ENCODE data around the gene HK2.

The HK2 gene

DNA sequence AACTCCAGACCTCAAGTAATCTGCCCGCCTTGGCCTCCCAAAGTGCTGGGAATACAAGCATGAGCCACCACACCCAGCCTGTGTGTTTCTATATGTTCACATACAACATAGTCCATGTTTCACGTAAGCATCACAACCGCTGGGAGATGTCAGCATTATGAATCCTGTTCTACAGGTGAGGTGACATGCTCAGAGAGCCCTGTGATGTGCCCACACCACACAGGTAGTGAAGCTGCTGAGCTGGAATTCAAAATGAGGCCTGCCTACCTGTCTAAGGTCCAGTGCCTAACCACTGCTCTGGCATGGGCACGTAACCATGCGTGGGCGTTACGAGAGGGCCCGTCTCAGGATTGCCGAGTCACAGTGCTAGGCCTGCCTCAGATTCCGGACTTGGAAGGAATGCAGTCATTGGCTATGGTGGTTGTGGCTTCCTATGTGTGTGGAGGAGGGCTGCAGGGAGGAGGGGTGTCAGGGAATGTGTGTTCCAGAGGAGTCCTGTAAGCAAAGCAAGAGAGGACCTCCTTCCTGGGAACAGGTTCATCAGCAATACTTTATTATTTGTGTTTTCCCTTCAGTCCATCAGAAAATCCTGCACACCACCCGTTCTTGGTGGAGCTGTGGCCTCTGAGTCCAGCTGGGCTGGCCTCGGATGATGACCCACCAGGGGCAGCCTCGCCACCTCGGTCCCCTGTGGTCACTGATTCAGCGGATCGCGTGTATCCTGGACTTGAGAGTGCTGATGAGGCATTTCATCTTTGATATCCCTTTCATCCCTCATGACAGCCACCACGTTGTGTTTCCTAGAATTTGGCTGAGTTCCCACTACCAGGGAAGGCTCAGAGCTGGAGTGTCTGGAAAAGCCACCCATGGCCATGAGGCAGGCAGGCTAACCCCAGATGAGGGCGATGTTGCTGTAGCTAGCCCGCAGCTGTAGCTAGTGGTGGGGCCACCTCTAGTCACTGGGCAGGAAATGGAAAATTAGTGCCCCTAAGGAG is 31.1 kb downstream of the HK2 start:
- TF ChIP-seq, protein P1, sequence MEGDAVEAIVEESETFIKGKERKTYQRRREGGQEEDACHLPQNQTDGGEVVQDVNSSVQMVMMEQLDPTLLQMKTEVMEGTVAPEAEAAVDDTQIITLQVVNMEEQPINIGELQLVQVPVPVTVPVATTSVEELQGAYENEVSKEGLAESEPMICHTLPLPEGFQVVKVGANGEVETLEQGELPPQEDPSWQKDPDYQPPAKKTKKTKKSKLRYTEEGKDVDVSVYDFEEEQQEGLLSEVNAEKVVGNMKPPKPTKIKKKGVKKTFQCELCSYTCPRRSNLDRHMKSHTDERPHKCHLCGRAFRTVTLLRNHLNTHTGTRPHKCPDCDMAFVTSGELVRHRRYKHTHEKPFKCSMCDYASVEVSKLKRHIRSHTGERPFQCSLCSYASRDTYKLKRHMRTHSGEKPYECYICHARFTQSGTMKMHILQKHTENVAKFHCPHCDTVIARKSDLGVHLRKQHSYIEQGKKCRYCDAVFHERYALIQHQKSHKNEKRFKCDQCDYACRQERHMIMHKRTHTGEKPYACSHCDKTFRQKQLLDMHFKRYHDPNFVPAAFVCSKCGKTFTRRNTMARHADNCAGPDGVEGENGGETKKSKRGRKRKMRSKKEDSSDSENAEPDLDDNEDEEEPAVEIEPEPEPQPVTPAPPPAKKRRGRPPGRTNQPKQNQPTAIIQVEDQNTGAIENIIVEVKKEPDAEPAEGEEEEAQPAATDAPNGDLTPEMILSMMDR (conservative IDR thresholded peaks at IDR 0.05; ENCODE audit: low read depth, low read length), result peak; percentile 6
- no peak overlapping the region for H3K4me3 ChIP-seq (ENCODE audit: low read length)
- no peak for DNase-seq (ENCODE audit: low read depth)

DNA sequence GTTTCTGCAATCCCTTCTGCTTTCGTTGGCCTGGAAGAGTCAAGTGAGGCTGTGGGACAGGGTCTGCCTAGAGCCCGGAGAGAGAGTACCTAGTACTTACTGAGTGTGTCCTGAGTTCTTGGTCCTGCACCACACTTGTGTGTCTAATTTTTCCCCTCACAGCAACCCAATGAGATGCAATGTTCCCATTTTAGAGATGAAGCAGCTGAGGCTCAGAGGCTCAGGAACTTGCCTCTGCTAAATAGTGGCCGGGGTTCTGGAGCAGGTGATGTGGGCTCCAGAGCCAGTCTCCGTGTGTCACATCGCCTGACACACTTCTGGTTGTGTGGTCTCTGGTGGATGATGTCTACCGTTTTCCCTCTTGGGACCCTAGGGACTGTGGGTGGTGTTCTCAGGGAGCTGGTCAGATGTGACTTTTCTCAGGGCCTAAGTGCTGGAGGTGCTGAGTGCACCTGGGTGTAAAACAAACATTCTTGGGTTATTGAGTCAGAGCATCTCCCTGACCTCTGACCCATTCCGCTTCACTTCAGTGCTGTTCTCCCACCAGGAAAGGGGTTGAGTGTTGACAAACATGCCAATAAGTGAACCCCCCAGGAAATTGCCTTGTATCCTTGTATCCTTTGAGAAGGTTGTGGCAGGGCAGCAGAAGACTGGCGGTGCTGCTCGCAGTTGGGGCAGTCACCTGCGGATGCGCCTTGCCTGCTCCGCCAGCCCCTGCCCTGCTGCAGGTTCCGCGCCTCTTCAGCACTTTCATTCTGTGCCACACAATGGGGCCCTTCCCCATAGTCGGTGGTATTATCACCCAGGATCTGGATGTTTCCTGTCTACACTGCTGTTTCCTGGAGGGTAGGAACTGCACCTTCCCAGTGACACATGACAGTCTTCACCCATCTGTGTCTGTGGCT is 32.1 kb downstream of the HK2 start:
- no peak overlapping the region for H3K4me3 ChIP-seq (ENCODE audit: low read length)
- DNase-seq (ENCODE audit: low read depth), result no peak
- TF ChIP-seq, protein P1 (conservative IDR thresholded peaks at IDR 0.05; ENCODE audit: low read depth, low read length), result no peak

DNA sequence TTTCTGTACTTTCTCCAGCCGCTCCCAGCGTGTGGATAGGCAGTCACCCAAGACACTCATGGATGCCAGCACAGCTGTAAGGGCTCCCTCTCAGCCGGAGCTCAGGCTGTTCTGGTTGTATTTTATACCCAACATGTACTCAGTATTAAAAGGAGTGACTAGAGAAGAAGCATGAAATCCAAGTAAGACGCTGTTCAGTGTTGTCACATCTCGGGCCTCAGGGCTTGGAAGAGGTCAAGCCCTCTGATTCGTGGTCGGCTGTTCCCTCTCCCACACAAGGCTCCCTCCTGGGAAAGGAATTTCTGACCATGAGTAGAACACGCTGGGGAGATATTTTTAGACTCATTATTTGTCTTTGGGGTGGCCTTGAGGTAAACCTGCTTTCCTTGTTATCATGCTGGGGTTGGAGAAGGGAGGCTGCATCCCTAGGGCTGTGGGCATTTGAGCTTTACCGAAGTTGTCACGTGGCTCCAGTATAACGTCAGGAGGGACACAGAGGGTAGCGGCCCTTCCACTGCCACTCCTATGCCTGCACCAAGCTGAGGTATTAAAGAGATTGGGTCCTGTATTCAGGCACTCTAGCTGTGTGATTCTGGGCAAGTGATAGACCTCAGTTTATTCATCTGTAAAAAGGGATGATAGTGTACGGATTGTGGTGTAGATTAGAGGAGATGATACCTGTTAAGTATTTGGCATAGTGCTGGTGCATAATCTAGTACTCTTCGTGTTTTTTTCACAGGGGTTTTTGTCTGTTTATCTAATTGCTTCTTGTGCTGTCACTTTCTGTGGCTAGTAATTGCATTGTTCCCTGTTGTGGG is 34.1 kb downstream of the HK2 start:
- DNase-seq (ENCODE audit: low read depth), result no peak
- no peak overlapping the region for H3K4me3 ChIP-seq (ENCODE audit: low read length)
- TF ChIP-seq, protein P1 (conservative IDR thresholded peaks at IDR 0.05; ENCODE audit: low read depth, low read length), result no peak

DNA sequence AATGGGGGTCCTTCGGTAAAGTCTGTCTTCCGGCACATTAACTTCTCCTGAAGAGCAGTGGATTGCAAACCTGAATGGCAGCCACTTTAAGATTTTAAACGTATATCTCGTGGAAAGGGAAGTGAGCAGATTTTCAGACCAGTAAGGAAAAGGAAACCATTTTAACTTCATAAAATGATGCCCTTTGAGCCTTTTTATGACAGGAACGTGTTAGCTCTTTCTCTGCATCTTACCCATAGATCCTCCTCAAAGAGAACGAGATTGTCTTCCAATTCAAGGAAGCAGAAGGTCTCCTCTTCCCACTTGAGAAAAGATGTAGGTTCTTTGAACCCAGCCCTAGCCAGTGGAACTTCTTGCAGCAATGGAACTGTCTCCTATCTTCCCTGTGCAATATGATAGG is 35.6 kb downstream of the HK2 start:
- TF ChIP-seq, protein P1 (conservative IDR thresholded peaks at IDR 0.05; ENCODE audit: low read depth, low read length), result no peak
- no peak overlapping the region for H3K4me3 ChIP-seq (ENCODE audit: low read length)
- DNase-seq (ENCODE audit: low read depth), result no peak

DNA sequence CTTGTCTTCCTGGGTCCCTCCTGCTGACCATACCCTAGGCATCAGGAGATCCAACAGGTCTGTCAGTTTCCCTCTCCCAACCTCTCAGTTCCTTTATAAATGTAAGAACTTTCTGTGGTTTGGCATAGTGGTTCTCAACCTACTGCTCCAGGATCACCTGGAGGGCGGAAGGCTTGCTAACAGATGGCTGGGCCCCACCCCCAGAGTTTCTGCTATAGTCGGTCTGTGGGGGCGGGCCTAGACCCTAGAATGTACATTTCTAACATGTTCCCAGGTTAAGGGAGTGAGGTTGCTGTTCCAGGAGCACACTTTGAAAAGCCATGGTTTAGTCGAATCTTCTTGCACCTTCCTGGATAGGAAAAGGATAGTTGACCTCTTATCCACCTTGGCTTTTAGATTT is 37.0 kb downstream of the HK2 start:
- TF ChIP-seq, protein P1 (conservative IDR thresholded peaks at IDR 0.05; ENCODE audit: low read depth, low read length), result no peak
- DNase-seq (ENCODE audit: low read depth), result no peak
- H3K4me3 ChIP-seq (ENCODE audit: low read length), result no peak overlapping the region

DNA sequence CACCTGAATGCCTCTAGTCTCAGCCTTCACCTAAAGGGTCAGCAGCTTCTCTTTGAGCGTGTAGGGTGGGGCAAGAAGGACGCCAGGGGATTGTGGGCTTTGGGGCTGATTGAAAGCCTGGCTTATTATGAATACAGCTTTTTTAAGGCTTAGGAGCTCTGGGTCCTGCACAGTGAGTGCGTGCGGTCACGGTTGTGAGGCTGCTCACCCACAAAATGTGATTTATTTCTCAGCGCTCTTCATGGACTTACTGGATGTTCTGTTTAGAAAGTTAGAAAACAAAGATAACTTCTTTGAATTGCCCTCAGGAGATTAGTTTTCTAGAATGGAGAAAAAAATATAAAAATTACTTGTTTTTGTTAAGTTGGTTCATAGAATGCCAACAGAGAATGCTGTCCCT is 37.5 kb downstream of the HK2 start:
- TF ChIP-seq, protein P1 (conservative IDR thresholded peaks at IDR 0.05; ENCODE audit: low read depth, low read length), result no peak
- DNase-seq (ENCODE audit: low read depth), result no peak
- no peak overlapping the region for H3K4me3 ChIP-seq (ENCODE audit: low read length)

Measured in retinal pigment epithelial cell (primary cell).